ENCODE measurements around the gene SLC44A5. TPM values are rescaled to one million over a fixed set of nuclear protein-coding genes. Genes with fewer than 3 reads are reported as not detected.

SLC44A5 gene
- polyA plus RNA-seq, 1 donor, result 0.30 TPM

GRCh38 chr1:75588779-75589475 lies 22.0 kb downstream of the SLC44A5 start:
- no peak for DNase-seq (ENCODE audit: low read depth)

- no peak for DNase-seq (ENCODE audit: low read depth)
These were observed 23.2 kb downstream of the SLC44A5 start for GRCh38 chr1:75587692-75588091.

- no peak for DNase-seq (ENCODE audit: low read depth)
These were observed 27.6 kb downstream of the SLC44A5 start for GRCh38 chr1:75583282-75583681.

GRCh38 chr1:75582725-75583261 lies 28.1 kb downstream of the SLC44A5 start:
- DNase-seq (ENCODE audit: low read depth), result no peak

GRCh38 chr1:75579046-75579445 lies 31.9 kb downstream of the SLC44A5 start:
- no peak for DNase-seq (ENCODE audit: low read depth)

- DNase-seq (ENCODE audit: low read depth), result no peak
These were observed 35.1 kb downstream of the SLC44A5 start for GRCh38 chr1:75575837-75576236.

DNA sequence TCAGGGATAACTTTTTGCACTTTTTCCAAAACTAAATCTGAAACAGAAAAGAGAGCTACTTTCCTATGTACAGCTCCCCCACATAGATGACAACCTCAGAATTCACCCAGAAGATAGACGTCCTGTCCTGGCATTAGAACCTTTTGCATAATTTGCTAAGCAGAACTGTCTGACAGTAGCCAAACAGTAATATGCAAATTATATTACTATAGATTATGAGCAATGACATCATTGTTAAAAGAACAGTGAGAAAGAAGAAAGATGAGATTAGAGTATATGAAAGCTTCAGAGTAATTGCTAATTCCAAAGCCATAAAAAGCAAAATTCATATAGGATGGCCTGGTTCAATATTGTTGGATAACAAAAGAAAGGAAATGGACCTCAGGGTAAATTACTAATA lies 43.7 kb downstream of the SLC44A5 start:
- DNase-seq (ENCODE audit: low read depth), result no peak

DNA sequence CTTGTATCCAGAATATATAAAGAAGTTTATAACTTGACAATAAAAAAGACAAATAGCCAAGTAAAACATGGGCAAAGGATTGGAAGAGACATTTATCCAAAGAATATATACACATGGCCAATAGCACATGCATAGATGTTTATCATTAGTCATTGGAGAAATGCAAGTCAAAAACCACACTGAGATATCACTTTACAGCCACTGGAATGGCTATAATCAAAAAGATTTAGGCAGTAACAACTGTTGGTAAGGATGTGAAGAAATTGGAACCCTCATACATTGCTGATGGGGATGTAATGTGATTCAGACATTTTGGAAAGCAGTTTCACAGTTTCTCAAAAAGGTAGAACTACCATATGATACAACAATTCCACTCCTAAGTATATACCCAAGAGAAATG lies 51.1 kb downstream of the SLC44A5 start:
- DNase-seq (ENCODE audit: low read depth), result no peak

DNA sequence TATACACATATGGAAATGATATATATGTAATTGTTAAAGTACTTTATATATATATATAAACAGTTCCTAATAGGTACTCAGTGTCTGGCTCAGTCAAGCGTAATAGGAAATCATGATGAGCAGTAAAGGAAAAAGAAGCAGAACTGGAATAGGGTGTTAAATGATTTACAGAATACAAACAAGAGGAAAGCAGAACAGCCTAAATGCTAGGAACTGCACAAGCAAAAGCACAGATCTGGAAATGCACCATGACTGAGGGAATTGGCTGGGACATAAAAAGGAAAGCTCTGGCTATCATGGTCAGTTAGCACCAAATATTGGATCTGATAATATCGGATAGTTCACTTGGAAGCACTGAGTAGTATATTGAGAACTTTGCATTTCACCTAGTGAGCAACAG lies 51.8 kb downstream of the SLC44A5 start:
- no peak for DNase-seq (ENCODE audit: low read depth)

GRCh38 chr1:75554870-75555269 lies 56.0 kb downstream of the SLC44A5 start:
- no peak for DNase-seq (ENCODE audit: low read depth)

GRCh38 chr1:75554181-75554580 lies 56.7 kb downstream of the SLC44A5 start:
- no peak for DNase-seq (ENCODE audit: low read depth)

GRCh38 chr1:75550559-75550958 lies 60.4 kb downstream of the SLC44A5 start:
- DNase-seq (ENCODE audit: low read depth), result no peak

DNA sequence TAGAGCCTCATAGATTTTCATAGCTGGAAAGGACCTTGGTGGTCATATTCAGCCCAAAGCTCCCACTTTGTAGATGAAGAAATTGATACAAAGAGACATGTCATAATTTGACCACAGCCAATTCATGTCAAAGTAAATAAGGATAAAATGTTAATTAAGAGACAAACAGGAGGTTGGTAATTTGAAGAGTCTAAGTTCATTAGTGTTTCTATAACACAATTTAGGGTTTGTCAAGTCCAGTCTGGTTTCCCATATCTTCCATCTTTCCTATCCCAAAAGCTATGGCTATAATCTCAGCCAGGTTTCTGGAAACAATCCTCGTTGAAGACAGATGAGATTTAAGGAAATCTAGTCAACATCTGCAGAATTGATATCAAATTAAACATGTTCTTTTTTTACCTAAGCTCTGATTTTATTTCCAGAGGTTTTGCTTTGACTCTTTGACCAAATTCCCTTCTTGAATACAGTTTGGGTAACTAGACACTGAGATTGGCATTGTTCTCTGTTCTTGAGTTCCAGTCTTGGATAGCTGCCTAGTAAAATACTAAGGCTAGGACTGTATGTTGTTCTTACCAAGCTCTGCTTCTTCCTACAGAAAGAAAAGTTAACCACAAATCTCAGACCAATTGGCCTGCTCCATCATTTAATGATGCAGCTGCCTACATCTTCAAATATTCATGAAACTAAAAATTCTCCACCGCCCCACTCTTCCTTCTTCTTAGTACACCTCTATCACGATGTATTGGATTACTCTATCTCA lies 62.0 kb downstream of the SLC44A5 start:
- no peak for DNase-seq (ENCODE audit: low read depth)

DNA sequence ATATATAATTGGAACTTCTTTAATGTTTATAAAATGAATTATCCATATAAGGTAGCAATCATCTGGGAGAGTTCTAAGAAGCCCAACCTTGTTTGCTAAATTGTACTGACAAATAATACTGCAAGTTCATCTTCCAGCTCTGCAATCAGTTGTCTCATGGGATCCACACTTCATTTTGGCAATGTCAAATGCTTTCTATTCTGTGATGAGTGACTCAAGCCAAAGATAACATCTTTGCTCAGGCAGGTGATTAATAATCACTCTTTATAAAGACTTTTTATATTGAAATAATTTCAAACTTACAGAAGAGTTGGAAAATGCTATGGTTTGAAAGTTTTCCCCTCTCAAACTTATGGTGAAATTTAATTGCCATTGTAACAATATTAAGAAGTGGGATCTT lies 67.2 kb downstream of the SLC44A5 start:
- DNase-seq (ENCODE audit: low read depth), result no peak

GRCh38 chr1:75542818-75543570 lies 67.9 kb downstream of the SLC44A5 start:
- DNase-seq (ENCODE audit: low read depth), result no peak

GRCh38 chr1:75539230-75540116 lies 71.4 kb downstream of the SLC44A5 start:
- DNase-seq (ENCODE audit: low read depth), result no peak

DNA sequence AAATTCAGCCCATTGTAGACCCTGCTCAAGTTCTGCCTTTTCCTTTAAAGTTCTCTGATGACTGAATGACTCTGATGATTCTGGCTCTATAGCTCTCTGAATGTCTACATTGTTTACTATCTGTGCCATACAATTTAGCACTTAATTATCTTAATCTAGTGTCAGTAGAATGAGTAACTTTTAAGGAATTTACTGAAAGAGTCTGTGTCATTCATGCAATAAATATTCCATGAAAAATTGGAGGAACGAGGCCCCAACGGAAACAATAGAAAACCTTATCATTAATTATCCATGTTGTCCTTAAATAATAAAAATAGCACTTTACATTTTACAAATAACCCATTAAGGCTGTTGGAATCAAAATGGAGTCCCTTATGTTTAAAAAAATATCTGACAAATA lies 77.8 kb downstream of the SLC44A5 start:
- no peak for DNase-seq (ENCODE audit: low read depth)

GRCh38 chr1:75531570-75531969 lies 79.3 kb downstream of the SLC44A5 start:
- DNase-seq (ENCODE audit: low read depth), result no peak

- DNase-seq (ENCODE audit: low read depth), result no peak
These were observed 81.4 kb downstream of the SLC44A5 start for GRCh38 chr1:75529488-75529887.

GRCh38 chr1:75528001-75528400 lies 82.9 kb downstream of the SLC44A5 start:
- no peak for DNase-seq (ENCODE audit: low read depth)

- no peak for DNase-seq (ENCODE audit: low read depth)
These were observed 88.5 kb downstream of the SLC44A5 start for GRCh38 chr1:75522389-75522788.

Data from forelimb muscle (tissue), 1 donor.